Mesenteric fat pad (tissue), 1 donor: Measurements from ENCODE around the gene CNDP2. TPM values are rescaled to one million over a fixed set of nuclear protein-coding genes. Genes with fewer than 3 reads are reported as not detected.

Experiments
- DNase-seq: peaks from one replicate; pipeline ENCODE4 v3.0.0-alpha.2; 2020; ENCODE audit warnings: low spot score
- long read RNA-seq: library from polyadenylated mRNA; unstranded; transcript quantifications from one replicate; pipeline ENCODE4 v2.0.0, GENCODE V29; 2020
- total RNA-seq: library from RNA; stranded (reverse); fragmentation: NEBNext Ultra II Directional; extraction: Animal tissue kit (Norgen Biotek cat#: 25700); gene quantifications from one replicate; pipeline ENCODE4 v1.2.1, GENCODE V29; 2021
- donor health status: DM: yes; HTN: yes; CAD: no.

The CNDP2 gene
- 164 TPM for total RNA-seq
- long read RNA-seq, full-length matches to known transcripts: 351 of 540 reads
- long read RNA-seq, partial matches to known transcripts: 138 of 540 reads
- long read RNA-seq, other reads (novel, unspliced or antisense): 51 of 540 reads

DNA sequence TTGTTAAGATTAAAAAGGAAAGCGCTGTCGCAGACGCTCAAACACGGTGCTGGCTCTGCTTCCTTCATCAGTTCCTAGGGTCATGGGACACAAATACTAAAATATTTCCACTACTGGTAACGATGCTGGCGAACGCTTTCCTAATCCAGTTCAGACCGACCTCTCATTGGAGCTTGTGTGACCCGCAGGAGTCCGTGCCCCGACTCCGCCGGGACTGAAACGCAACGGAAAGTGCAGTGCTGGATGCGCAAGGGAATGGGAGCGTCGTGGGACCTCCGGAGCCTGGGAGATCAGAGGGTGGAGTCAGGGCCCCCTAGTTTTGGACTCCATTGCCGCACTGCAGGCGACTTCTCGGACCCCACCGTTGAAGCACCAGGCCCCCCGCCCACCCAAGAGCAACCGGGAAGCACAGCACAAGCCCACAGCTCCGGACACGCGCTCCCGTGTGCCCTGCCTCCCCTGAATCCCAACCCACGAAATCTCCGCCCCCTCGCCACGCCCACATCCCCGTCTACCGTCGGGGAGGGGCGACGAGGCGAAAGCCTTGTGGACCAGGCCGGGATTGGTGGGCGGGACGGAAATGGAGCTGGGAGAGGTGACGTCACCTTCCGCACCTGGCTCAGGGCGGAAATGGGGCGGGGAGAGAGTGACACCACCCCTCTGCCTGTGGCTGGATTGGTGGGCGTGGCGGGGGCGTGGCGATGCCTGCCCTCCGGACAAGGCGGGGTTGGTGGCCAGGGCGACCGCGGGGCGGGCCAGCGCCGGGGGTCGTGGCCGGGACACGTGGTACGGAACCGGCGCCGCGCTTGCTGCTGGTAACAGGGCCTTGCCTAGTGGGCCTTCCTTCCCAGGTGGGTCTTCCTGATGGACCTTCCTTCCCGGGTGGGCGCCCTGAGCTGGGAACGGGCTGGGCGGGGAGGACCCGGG, at the start of gene CNDP2:
Gene CNDP2 (plus strand): TSS at position 783 of the 927 bp plus-strand sequence. CDS start 3,611 bp downstream, outside the sequence.
- DNase-seq: peak; percentile 100

DNA sequence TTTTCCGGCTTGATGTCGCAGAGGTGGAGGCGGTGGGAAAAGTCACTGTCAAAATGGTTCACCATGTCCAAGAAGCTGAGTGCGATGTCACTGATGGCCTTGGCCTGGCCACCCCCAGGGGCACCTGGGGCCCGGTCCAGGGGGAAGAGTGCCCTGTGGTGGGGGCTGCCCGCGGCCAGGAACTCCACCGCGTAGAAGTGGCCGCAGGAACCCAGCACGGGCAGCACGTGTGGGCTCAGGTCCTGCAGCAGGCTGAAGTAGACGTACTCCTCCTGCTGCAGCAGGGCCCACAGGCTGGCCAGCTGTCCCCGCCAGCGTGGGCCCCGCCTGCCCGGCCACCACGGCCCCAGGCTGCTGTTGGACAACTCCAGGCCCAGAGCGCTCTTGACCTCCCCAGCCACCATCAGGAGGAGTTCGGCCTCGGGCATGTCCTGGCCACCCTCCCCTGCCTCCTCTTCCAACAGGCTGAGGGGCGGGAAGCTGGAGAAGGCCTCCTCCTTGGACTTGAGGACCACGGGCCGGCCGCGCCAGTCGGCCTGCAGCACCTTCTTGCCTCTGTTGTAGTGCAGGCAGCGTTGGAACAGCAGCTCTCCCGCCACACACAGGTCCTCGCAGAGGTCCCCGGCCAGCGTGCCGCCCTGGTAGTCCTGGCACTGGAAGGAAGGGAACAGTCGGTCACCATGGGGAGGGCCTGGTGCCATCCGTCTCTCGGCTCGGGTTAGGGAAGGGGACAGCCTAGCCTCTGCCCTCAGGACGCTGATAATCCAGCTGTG, 49.3 kb upstream of the CNDP2 start:
- DNase-seq: peak; percentile 86

DNA sequence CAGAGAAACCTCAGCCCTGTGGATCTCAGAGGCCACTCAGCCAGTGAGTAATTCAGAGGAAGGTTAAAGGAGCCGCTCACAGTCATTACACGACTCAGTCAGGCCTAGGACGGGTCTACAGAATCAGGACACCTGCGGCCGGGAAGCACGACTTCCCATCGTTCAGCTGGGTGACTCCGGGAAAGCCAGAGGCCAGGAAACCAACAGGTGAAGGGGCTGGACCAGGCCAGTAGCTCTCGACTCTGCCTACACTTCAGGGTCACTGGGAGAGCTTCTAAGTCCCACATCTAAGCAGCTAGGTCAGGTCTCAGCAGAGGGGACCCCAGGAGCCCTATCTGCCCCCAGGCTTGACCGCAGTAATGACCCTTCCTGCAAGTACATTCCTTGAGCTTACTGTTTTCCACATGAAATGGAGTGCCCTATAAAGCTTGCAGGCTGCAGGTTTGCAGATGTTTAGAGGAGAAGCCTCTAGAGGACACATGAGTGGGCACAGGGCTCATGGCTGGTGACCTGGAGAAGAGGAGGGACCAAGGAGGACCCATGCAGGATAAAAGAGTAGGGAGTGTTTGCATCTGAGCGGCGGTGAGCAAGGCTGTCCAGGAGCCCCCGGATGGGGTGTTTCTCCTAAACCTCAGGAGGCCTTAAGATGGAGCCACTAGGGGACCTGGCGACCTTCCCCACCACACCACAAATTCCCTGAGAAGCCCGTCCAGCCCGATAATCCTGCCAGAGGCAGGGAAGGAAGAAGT, 48.6 kb upstream of the CNDP2 start:
- DNase-seq: no peak

DNA sequence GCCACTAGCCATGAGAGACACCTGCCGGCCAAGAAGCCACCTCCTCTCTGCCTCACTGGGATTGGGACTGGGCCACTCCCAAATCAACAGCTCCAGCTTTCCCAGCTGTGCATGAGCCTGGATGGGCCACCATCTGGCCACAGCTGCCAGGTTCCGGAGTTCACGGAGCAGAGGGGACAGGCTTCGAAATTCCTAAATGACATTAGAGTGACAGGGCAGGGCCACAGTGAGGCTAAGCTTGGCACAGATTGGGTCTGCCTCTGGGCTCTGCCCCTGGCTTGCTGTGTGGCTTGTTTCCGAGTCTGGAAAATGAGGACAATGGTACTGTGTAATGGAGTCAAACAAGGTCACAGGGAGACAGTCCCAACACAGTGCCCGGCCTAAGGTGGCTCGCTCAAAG, 45.5 kb upstream of the CNDP2 start:
- peak; percentile 83 for DNase-seq

DNA sequence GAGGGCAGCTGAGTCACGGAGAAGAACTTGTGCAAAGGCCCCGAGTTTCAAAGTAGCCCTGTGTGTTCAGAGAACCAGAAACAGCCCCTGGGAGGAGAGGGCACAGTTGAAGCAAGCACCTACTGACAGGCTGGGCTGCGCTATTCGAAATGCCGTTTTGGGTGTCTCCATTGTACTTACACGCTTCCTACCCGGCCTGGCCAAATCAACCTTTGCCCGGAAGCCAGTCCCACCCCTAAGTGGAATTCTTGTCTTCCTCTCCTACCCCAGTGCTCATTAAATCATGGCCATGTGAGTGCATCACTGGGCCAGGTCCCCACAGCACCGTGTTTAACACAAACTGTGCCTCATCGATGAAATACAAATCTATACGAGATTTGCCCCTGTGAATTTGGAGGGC, 45.0 kb upstream of the CNDP2 start:
- DNase-seq: no peak

DNA sequence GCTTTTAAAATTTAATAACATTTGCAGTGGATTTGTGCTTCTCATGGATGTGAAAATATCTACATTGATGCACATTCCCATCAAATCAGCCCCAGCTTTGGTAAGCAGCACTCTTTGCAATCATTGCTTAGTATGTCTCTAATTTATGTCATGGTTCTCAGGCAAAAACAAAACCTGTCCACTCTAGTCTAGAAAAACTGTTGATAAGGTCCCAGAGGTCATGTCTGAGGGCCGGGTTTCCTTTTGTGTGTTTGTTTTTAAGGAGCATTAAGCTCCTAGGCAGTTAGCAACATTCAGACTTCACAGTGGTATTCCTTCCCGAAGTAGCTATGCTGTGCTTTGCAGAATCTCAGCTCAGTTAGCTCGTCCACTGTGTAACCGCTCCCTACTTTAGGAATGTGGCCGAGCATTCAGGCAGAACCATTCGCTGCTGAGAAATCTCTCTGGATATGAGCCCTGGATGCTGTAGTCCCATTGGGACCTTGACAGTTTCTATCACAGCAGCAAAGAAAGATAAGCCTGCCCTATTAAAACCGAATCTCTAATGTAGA, 43.1 kb upstream of the CNDP2 start:
- no peak for DNase-seq

DNA sequence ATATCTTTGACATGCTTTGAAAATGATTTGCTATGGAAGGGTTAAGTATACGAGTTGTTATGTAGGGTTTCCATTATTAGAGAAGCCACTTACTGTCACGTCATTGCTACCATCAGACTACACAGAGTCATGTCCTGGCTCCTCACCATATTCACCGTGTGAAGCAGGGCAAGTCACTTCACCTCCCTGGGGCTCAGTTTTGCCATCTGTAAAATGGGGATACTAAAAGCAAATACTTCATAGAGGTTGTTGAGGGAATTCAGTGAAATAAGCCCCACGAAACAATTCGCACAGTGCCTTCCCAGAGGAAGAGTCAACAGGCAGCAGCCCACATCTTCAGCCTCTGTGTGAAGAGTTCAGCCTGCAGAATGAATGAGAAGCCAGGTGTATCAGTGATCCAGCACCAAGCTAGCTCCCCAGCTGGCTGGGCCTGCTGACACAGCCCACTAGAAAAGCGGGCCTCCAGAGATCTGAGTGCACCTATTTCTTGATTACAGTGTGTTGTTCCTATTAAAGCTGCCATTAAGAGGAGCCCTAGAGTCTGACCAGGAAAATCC, 42.4 kb upstream of the CNDP2 start:
- DNase-seq: no peak

DNA sequence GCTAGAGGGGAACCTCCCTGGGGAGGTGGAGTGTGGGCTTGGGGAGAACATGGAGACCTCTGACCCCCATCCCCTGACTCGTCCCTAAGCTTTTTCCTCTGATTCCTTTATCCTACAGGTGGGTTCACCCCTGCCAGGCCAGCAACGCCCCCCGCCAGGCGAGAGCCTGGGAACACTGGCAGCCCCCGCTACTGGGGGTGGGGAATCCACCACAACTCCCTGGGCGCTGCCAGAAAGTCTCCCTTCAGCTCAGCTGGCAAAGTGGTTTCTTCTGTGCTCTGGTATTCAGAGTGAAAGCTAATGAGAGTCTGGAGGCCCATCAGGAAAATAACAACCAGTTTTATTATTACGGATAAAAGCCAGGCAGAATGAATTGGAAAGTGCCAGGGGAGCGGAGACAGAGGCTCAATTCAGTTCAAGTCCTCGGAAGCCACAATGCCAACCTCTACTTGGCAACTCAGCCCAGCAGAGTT, 41.8 kb upstream of the CNDP2 start:
- DNase-seq: peak; percentile 75

DNA sequence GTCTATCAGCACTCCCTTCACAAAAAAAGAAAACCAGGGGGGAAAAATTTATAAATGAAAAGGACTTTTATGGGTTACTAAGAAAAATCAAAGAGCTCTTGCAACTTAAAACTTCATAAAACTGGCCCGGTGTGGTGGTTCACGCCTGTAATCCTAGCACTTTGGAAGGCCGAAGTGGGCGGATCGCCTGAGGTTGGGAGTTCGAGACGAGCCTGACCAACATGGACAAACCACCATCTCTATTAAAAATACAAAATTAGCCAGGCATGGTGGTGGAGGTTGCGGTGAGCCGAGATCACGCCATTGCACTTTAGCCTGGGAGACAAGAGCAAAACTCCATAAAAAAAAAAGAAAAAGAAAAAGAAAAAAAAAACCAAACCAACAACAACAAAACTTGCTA, 40.8 kb upstream of the CNDP2 start:
- DNase-seq: no peak

DNA sequence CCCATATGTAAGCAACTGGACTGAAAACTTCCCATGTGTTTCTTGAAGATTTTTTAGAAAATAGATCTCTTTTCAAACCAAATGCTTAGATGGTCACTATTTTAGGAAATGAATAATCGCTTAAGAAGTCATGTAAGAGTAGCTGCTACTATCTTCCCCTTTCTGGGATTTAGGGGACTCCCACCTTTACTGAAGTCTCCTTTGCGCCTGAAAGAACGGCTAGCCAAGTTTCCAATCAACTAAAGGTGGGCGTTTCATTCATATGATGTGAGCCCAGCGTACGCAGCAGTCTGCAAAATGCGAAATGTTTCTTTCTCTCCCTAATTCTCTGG, 40.2 kb upstream of the CNDP2 start:
- no peak for DNase-seq

DNA sequence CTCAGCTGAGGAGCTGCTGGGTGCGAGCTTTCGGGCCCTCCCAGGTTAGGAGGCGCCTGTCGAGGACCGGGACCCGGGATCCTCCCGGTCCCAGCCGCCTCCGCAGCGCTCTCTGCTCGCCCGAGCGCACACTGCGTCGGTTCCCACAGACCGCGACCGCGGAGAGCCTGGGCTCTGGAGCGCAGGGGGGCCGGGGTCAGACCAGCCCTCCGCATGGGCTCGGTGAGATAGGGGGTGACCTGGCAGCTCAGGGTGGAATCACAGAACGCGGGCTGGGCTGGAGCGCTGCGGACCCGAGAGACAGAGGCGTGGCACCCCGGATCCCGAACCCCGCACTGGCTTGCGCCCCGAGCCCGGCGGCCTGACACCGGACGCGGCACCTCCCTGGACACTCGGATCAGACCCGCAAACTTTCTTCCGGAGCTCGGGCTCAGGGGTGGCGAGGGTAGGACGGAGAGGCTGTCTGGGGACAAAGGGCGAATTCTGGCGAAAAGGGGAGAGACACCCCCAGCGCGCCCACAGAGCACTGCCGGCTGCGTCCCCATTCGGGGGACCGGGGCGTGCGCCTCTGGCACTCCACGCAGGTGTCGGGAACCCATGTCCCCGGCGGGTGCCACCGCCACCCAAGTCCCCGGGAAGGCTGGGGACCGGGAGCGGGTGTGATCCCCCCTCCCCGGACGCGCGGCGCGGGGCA, 39.7 kb upstream of the CNDP2 start:
- DNase-seq: peak; percentile 84

DNA sequence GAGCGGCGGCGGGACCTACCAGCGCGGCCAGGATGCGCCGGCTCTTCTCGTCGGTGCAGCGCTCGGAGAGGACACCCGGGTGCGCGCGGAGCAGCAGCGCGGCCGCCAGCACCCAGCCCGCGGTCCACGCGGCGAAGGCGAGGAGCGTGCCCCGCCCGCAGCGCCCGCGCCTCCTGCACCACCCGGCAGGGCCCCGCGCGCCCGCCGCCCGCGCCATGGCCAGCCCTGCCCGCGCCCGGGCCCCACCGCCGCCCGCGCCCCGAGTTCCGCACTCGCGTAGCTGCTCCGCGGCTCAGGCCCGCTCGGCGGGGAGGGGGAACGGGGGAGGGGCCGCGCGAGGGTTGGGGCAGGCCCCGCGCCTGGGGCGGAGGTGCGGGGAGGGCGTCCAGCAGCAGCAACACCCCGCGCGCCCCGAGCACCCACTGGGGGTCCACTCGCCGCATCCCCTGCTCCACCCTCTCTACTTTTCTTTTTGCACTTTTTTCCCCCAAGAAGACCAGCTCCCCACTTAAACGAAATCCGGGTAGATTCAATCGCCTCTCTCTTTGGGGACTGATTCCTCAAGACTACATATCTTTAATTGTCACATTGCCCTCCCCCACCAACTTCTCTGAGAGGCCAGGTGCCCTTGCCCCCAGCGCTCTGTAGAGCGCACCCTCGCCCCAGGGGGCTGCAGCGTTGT, 39.0 kb upstream of the CNDP2 start, which contains the start of gene DIPK1C:
Gene DIPK1C (minus strand): TSS at position 266 of the 682 bp plus-strand sequence. CDS start 49 bp downstream, at position 217.
- peak; percentile 87 for DNase-seq

DNA sequence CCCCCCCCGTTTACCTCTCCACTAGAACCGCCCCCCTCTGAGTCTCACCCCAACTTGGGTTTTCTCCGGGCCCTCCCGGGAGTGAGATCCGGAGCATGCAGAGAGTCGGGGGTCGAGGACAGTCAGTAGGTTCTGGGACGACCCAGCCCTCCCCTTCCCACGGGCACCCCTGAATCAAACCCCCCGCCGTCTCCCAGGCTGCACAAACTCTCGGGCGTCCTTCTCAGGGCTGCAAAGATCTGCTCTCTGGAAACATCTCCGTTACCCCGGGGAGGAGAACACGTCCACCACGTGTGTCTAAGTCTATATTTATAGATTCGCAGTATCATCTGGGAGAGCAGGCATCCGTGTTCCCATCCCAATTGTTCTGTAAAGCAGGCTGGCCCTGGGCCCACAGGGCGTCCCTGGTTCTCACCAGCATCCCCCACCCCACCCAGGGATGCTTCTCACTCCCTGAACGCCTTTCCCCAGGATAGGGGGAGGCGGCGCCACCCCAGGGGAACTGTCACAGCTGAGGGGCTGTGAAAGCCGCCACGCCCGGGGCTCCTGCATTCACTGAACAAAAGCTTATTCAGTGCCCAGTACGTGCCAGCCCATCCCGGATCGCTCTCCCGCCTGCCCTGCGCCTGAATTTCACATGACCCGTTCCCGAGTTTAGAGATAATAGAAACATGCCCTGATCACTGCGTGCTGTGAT, 38.3 kb upstream of the CNDP2 start:
- peak; percentile 73 for DNase-seq

DNA sequence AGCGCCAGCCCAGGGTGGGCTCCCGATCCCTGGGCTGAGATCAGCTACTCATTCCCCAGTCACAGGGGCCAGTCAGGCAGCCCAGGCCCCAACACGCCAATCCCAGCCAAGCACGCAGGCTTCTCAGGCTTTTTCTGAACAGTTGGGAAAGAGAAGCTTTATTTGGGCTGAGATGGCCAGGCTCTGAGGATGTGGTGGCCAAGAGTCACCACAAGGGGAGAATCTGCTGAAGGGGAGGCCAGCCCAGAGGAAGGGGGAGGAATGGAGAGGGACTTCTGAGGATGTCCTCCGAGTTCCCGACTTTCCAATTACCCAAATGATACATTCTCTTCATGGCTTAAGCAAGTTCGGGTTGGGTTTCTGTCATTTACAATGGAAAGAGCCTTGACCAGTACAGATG, 36.3 kb upstream of the CNDP2 start:
- no peak for DNase-seq

DNA sequence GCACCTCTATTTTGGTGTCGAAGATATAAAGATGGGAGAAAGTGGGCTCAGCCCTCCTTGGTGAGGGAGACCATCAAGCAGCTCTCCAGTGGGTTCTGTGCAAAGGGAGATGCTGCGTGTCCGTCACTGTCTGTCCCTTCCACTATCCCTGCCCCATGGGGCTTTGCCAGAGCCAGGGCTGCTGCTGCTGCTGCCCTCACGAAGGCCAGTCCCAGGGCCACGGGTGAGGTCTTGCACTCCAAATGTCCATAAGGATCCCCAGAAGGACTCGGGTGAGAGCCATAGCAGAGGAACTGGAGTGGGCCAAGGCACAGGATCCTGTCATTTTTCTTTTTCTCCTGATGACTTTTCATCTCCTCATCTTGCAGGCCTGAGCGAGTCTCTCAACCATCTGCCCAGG, 35.3 kb upstream of the CNDP2 start:
- DNase-seq: no peak

DNA sequence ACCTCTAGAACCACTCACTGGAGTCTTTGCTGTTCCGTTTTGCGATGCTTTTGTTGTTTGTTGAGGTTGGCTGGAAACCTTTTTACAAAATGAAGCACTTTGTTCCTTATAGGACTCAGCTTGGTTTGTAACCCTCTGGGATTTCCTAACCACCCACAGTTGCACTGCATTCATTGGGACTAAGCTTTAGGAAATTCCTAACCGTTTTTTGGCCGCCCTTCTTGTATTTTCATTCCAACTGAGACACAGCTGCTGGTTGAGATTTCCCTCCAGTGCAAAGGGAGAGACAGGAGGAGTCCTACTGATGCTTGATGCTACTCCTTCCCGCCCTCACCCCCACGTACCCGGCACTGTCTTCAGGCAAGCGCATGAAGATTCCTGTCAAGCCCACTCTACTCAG, 32.9 kb upstream of the CNDP2 start:
- DNase-seq: no peak

DNA sequence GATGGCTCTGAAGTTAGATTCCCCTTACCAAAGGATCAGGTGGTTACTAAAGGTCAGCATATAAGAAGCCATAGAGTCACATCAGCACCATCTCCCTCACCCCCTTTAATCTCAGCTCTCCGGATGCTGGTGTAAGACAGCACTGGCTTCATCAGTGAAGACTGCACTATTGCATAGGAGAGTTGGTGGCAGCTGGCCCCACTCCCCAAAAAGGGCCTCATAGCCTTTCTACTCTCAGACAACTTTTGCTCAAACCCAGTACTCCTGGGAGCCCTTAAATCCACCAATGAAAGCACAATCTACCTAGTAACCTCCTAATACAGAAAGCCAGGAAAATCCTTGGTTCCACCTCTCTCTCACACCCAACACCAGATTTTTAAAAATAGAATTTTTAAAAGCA, 32.2 kb upstream of the CNDP2 start:
- DNase-seq: no peak

DNA sequence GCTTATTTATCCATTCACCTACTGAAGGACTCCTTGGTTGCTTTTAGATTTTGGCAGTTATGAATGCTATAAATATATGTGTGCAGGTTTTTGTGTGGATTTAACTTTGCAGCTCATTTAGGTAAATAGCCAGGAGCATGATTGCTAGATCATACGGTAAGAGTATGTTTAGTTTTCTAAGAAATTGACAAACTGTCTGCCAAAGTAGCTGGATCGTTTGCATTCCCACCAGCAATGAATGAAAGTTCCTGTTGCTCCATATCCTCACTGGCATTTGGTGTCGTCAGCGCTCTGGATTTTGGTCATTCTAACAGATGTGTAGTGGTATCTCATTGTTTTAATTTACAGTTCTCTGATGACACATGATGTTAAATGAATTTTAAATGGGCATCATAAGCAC, 30.4 kb upstream of the CNDP2 start:
- no peak for DNase-seq

DNA sequence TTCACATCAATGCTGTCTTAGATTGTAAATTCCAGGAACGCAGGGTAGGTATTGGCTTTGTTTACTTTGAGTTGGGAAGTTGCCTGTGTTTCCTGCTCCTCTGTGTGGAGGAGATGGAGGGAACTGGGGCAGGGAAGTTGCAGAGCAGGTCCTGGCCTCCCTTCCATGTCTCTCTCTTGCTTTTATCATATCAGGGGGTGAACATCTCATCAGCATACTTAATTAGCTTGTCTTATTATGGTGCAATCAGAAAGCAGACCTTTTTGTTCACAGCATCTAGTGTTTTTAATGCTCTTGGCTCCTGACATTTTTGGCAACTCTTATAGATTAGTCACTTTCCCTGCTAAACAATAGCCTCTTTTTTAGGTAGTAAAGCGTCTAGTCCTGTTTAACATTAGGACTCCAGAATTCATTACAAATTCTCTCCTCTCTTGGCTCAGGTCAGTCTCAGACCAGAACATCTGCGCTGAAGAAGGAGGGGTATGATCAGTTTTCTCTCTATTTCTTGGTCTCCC, 27.6 kb upstream of the CNDP2 start:
- DNase-seq: no peak
